HG02763 (cell line): Measurements from ENCODE around the gene ATAD3B.
A peak's percentile ranks its signal among the peaks of the same experiment; 100 is the strongest.
"Not testable (repeated sequence)": the region's sequence is repeated elsewhere in the genome, so short reads cannot be mapped to it uniquely, and the experiment has no call there.

Source experiments
- ATAC-seq: cut with Tn5 transposase; IDR thresholded peaks from one replicate; pipeline ENCODE4 v1.9.1; 2021; ENCODE audit warnings: mild to moderate bottlenecking, moderate library complexity; ENCODE audit not compliant: unreplicated experiment

Gene ATAD3B

DNA sequence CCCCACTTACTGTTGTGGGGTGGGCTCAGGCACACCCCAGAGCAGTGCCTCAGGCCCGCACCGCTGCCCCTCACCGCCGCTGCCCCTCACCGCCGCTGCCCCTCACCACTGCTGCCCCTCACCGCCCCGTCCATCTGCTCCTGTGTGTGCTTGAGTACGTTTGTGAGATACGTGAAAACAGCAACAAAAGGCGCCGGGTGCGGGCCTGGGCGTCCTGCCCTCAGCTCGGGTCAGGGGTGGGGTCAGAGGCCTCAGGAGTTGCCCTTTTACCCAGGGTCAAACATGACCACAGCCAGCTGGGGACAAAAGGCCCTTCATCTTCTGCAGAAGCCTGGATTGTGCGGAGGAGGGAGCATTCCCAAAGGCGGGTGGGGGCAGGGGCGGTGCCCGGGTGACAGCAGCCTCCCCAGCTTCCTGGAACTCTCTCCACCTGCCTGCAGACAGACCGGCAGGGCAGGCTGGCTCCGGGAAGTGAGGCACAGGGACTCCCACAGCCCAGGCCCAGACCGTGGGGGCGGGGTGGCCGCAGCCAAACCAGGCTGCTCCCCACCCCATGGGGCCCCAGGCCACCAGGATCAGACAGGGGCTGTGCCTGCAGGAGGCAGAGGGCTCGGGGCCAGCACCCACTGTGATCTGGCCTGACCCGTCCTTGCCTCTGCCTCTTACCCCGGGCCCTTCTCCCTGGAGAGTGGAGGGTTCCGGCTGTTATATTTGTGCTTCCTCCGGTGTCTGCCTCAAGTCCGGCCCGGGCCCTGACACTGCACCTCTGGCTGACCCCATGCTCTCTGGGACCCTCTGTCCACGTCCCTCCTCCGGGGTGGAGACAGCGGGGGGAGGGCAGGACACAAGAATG lies 38.4 kb upstream of the ATAD3B start:
- no peak for ATAC-seq

DNA sequence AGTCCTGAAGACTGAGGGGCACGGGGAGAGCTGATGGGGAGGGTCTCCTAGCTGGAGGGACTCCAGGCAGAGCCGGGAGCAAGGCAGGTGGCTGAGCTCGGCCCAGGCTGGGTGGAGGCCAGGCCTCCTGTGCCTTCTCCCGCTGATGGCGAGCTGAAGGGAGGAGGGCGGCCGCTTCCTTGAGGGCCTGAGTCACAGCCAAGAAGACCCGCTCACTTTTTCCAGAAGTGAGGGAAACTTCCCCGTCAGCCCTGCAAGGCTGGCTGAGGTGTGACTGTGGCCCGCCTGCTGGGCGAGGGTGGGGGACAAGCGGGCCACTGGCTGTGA lies 37.8 kb upstream of the ATAD3B start:
- ATAC-seq: no peak

DNA sequence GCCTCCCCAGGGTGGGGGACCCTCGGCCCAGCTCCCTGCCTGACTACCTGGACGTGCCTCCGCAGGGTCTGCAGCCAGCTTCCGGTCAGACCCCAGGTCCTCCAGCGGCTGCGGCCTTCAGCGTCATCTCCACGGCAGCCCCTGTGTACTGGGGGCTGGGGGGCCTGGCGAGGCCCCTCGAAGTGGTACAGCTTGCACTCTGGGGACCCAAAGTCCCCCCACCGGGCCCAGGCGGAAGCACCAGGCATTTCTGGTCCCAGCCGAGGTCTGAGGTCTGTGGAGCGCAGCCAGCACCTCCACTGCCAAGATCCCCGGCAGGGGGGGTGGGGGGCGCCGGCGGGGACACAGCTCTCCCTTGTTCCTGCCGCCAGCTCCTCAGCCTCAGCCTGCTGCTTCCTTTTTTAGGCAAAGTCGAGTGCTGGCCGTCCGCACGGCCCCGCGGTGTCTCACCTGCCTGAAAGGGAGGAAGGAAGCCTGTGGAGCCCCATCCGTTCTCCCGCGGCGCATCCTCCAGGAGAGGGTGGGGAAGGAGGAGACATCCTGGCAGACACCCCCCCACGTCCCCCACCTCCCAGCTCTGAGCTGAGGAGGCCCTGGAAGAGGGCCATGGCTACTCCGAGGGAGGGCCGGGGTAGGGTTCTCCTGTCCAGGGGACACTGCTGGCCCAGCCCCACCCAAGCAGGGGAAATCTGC lies 37.3 kb upstream of the ATAD3B start:
- ATAC-seq: no peak

DNA sequence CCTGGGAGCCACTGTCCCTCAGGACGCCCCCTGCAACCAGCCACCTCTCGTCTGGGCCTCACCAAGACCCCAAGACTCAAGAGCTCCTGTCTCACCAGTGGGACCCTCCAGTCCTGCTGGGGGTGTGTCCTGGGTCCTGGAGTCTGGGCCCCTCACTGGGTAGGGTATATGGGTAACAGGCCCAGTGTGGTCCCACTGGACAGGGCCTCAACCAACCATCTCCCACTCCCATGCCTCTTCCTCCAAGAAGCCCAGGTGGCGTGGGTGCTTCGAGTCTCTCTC lies 36.8 kb upstream of the ATAD3B start:
- no peak for ATAC-seq

DNA sequence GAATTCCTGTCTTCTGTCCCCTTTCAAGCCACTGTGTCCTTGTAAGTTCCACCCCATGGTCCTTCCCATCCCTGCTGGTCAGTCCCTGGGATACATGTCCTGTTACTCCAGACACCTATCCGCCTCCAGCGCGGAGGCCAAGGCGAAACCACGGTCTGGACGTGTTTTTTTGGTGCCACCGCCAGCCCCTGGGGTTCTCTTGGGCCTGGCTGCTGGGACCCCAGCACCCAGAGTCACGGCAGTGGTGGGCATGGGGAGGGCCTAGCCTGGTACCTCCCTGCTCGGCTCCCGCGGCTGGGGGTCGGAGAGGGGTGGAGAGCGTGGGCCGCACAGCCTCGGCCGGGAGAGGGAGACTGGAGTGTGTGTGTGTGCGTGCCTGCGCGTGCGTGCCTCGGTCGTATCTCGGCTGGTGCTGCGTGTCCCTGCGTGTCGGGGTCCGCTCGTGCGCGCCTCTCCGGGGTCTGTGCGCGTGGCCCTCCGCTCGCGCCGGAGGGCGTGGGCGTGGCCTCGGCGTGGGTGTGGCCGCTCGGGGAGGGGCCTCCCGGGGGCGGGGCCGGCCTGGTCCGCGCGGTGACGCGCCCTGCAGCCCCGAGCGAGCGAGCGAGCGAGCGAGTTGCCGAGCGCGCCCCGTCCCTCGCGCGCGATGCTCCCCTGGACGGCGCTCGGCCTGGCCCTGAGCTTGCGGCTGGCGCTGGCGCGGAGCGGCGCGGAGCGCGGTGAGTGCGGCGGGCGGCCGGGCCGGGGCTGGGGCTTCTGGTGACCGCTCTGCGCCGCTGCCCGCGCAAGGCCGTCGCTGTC lies 36.3 kb upstream of the ATAD3B start, which contains the start of gene VWA1:
VWA1 (plus strand) TSS at position 585 of the 798 bp plus-strand sequence; CDS start at position 644, 59 bp downstream.
- peak; percentile 38 for ATAC-seq

DNA sequence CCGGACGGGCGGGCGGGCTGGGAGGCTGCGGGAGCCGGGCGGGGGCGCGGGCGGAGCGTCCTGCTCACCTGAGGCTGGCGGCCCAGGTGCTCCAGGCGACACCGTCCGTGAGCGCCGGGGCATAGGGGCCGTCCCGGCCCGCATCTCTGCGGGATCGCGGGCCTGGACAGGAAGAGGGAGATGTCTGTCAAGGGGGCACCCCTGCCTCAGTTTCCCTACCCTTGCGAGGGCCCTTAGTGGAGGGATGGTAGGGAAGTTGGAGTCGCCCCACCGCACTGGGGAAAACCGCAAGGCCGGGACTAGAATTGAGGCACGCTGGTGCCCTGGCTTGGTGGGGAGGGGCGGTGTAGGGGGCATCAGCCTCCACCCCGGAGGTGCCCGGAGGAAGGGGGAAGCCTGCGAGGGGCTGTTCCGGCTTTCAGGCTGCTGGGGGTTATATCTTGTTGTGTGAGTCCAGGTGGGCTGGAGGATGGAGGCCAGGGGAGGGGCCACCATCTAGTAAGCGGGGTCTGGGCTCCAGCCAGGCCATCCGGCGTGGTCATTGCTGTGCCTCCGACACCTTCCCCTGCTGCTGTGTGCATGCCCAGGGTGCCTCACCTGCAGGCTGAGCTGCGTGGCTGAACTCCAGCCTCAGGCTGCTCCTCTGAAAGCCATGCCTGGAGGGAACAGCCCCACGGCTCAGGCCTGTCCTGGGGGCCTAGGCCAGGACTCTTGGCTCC lies 35.5 kb upstream of the ATAD3B start:
- no peak for ATAC-seq

DNA sequence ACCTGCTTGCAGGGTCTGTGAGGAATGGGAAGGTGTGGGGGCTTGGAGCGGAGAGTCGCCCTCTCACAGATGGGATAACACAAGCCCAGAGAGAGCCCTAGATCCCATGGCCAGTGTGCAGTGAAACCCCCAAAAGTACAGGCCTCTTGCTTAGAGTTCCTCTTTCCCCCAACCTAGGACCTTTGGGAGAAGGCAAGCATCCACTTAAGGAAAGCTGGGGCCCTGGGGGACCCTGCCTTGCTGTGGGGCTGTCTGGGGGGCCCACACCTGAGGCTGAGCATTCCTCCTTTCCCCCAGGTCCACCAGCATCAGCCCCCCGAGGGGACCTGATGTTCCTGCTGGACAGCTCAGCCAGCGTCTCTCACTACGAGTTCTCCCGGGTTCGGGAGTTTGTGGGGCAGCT lies 34.9 kb upstream of the ATAD3B start:
- no peak for ATAC-seq

DNA sequence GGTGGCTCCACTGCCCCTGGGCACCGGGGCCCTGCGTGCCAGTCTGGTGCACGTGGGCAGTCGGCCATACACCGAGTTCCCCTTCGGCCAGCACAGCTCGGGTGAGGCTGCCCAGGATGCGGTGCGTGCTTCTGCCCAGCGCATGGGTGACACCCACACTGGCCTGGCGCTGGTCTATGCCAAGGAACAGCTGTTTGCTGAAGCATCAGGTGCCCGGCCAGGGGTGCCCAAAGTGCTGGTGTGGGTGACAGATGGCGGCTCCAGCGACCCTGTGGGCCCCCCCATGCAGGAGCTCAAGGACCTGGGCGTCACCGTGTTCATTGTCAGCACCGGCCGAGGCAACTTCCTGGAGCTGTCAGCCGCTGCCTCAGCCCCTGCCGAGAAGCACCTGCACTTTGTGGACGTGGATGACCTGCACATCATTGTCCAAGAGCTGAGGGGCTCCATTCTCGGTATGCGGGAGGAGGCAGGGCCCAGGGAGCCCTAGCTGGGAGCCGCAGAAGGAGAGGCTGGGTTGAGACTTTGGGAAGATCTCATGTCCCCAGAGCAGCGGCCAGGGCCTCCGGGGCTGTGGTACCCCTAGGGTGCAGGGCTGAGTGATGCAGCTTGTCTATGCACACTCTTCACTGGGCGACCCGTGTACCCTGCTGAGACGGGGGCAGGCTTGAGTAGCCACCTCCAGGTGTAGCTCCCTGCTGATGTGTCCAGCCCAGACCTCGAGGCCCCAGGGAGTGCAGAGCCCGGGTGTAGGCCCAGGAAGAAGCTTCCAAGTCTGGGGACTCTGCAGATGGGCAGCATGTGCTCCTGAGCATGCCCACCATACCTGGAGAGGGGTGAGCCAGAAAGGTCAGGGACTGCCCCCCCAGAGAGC lies 34.3 kb upstream of the ATAD3B start:
- ATAC-seq: no peak

DNA sequence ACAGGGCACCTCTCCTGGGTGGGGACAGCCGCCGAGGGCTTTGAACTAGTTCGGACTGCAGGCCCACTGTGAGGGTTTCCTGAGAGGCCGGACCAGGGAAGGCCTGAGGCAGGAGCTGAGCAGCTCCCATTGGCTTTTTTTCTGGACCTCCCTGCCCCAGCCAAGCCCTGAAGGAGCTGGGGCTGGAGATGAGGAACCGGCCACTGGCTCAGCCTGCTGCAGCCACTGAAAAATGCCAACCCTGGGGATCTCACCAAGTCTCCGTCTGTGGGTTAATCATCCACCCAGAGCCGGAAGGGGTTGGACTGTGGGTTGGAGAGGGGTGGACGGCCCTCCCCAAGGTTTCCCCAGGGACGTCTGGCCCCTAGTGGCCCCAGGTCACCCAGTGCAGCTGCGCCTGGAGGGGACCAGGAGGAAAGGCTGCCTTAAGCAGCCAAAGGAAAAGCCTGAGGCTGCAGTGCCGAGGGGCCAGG lies 33.6 kb upstream of the ATAD3B start:
- ATAC-seq: no peak

DNA sequence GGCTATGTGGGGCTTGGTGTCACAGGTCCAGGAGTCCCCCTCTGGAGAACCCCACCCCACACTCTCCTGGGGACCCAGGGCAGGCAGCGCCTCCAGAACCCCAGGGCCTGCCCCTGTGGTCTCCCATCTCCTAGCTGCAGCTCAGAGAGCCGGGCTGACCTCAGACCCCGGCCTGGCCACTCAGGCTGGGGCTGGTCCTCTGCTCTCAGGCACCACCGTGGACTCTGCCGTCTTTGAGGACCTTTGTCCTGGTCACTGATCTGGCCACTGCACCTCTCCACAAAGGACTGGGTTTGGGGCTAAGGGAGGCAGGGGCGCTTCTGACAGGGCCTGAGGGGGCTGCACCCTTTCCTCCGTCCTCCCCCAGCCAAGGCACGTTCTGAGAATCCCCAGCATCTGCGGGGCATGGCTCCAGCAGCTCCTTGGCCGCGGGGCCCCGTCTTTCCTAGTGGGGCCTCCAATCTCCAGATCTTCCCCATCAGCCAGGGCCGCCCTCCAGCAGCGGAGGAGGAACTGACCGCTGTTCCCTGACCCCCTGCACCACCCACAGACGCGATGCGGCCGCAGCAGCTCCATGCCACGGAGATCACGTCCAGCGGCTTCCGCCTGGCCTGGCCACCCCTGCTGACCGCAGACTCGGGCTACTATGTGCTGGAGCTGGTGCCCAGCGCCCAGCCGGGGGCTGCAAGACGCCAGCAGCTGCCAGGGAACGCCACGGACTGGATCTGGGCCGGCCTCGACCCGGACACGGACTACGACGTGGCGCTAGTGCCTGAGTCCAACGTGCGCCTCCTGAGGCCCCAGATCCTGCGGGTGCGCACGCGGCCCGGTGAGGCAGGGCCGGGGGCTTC lies 32.8 kb upstream of the ATAD3B start:
- no peak for ATAC-seq

DNA sequence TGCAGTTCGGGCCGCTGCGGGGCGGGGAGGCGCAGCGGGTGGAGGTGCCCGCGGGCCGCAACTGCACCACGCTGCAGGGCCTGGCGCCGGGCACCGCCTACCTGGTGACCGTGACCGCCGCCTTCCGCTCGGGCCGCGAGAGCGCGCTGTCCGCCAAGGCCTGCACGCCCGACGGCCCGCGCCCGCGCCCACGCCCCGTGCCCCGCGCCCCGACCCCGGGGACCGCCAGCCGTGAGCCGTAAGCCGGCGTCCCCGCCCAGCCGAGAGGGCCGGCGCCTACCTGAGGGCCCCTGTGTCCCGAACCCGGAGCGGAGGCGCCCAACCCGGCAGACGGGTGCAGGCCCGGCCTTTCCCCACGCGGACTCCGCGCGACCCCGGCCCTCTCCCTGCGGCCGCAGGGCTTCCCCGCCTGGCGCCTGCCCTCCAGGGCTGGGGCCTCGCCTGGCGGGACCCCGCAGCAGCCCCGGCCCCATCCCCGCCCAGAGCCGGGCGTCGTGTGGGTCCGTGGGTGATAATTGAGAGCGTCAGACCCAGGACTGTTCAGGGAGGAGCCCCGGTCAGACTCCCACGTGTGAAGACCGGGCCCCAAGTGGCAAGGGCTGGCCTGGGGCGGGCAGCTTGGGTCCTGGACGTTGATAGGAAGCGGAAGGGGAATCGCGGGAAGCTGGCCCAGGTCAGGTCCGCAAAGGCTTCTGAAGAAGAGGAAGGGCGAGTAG lies 31.9 kb upstream of the ATAD3B start:
- ATAC-seq: no peak

DNA sequence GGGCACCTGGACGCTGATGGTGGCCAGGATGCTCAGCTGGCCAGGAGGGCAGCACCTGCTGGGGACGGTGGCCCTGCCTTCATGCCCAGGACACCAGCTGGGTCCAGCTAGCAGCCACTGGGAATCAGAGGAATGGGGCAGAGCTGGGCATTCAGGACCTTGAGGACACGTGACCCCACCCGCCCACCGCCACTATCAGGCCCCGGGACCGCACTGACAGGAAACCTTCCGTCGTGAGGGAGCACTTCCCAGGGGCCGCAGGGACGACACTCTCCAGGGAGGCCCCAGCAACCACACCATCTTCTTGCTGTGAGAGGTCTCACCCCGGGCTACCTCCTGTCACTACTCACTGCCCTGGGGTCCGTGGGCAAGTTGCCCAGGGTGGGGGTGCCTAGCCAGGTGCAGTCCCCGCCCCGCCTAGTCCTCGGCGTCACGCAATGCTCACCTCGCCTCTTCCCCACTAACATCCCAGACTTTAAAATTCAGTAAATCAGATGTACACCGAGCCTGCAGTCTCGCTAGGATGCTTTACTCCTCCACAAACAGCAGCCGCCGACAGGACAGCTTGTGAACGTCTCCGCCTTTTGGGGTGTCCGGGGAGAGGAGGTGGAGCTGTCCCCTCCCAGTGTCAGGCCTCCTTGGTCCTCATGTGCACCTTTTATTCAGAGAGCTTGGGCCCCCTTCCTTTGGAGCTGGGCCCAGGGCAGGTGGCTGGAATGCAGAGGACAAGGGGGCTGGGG lies 31.1 kb upstream of the ATAD3B start:
- no peak for ATAC-seq

DNA sequence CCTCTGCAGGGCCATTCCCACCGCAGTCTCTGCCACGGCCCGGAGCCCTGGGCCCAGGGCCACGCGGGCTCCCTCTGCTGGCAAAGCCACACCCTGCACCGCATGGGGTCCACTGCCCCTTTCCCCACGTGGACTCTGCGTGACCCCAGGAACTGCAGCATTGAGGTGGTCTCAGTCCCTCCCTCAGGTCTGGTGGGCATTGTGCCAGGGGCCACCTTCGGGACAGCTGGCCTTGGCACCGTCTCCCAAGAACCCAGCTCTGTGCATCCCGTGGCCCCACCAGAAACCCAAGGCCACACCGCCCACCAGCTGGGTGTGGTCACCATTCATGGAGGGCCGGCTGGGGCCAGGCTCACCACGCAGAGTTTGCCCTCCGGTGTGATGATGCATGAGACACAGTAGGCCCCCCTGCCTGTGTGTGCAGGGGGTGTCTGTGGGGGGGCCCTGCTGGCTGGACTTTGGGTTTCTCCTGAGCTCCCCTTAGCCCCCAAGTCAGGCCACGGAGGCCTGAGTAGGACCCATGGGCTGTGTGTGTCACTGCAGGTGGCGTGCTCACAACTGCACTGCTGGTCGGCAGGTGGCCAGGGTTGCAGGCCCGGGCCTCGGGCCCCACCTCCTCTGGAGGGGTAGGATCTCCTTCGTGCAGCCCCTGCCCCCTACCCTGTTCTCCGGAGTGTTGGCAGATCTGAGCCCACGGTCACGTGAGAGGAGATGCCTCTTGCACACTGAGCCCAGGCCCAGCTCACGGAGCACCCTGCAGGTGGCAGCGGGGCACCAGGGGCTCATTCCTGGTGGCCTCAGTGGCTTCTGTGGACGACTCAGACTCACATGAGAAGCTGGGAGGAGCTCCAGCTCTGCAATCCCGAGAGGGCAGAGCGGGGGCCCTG lies 30.3 kb upstream of the ATAD3B start:
- ATAC-seq: no peak

DNA sequence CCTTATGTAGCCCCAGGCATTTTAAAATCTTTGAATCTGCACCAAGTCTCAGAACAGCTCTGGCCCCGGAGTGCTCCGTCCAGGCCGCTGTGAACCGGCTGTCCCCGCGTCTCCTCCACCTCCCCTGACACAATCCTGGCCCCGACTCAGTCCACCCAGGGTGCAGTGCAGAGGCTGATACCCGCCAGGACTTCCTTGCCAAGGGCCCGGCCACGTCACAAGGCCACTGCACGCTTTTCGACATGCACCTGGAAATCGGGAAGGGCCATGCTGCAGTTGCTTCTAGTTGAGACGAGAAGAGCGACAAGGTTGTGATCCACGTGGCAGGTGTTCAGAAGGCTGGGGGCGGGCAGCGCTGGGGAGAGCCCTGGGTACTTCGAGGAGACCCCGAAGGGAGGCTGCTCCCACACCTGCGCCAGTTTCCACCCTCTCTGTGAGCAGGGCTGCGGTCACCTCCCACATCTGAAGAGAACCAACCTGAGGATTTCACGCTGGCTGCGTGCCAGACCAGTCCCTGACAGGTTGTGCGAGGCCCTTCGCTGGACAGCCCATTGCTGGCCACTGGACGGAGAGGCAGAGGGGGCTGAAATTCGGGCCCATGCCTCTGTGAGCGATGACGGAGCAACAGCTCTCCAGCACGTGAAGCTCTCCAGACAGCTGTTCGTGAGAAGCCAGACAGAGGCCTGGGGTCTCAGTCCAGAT lies 29.3 kb upstream of the ATAD3B start:
- ATAC-seq: no peak

DNA sequence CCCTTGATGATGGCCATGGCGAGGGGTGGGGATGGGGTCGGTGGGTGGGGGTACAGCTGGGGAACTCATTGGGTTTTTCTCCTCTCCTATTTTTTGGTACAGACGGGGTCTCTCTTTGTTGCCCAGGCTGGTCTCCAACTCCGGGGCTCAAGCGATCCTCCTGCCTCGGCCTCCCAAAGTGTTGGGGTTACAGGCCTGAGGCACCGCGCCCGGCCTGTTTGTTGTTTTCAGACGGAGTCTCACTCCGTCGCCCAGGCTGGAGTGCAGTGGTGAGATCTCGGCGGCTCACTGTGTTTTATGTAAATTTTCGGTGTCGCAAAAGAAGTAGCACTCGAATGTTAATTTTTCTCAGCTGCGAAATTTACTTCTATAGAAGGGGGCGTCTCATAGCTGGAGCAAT lies 24.9 kb upstream of the ATAD3B start:
- ATAC-seq: not testable (repeated sequence)

DNA sequence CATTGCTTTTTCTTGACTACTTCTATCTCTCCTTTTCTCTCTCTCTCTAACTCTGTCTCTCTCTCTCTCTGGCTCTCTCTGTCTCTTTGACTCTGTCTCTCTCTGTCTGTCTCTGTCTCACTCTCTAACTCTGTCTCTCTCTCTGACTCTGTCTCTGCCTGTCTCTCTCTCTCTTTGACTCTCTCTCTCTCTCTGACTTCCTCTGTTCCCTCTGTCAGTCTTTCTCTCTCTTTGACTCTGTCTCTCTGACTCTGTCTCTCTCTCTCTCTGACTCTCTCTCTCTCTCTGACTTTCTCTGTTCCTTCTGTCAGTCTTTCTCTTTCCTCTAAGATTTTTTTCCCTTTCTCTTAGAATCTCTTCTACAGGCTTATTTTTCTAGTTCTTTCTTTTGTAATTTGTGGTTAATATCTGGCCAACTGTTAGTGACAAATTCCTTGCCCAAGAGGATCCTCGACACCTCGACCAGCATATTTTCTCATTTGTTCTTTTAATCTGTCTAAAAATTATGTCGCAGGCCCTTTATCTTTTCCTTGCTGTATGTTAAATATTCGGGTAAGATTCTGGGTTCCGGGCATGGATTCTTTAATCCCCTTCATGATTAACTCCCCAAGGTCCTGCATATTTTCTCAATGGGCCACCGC lies 22.3 kb upstream of the ATAD3B start, which contains the start of gene ATAD3C:
ATAD3C (plus strand) TSS at position 591 of the 641 bp plus-strand sequence. CDS start 995 bp downstream, outside the sequence.
- no peak for ATAC-seq
